ENCODE measurements around the gene CELSR3. TPM values are rescaled to one million over a fixed set of nuclear protein-coding genes. Genes with fewer than 3 reads are reported as not detected.

Gene CELSR3
- polyA plus RNA-seq, 4 donors: 0.67 to 1.3 (median 1.2) TPM

- no peak for DNase-seq (ENCODE audit: low read depth in 4 of 4, low spot score in 3 of 4)
Measured at GRCh38 chr3:48588230-48588629, 74.5 kb downstream of the CELSR3 start.

GRCh38 chr3:48587686-48588085, 75.0 kb downstream of the CELSR3 start:
- DNase-seq (ENCODE audit: low read depth in 4 of 4, low spot score in 3 of 4): no peak

Other genes with a start within 250 kb of the CELSR3 start
- gene PLXNB1, start 232.8 kb downstream of the CELSR3 start, polyA plus RNA-seq (ENCODE audit: insufficient read length in 4 of 4): 100 to 1,000 TPM in 3 of 4 donors, 10 to 100 TPM in 1; 60.5 to 226 (median 169) TPM
- 10 to 100 TPM; 15.5 to 28.3 (median 24.3) TPM for gene CCDC51, start 222.8 kb downstream of the CELSR3 start, polyA plus RNA-seq (ENCODE audit: insufficient read length in 4 of 4)
- 100 to 1,000 TPM; 228 to 350 (median 273) TPM for gene TMA7, start 222.6 kb downstream of the CELSR3 start, polyA plus RNA-seq (ENCODE audit: insufficient read length in 4 of 4)
- gene ATRIP, start 216.1 kb downstream of the CELSR3 start, polyA plus RNA-seq (ENCODE audit: insufficient read length in 4 of 4): 10 to 100 TPM; 13.1 to 16.4 (median 13.5) TPM
- gene SHISA5, start 158.7 kb downstream of the CELSR3 start, polyA plus RNA-seq (ENCODE audit: insufficient read length in 4 of 4): 100 to 1,000 TPM; 106 to 114 (median 109) TPM
- gene PFKFB4, start 106.1 kb downstream of the CELSR3 start, polyA plus RNA-seq (ENCODE audit: insufficient read length in 4 of 4): 1 to 10 TPM; 2.9 to 6.5 (median 5.5) TPM
- under 1 TPM; 0.22 to 0.64 (median 0.52) TPM for gene UCN2, start 99.1 kb downstream of the CELSR3 start, polyA plus RNA-seq (ENCODE audit: insufficient read length in 4 of 4)
- 10 to 100 TPM; 13.3 to 28.7 (median 14.2) TPM for gene COL7A1, start 67.6 kb downstream of the CELSR3 start, polyA plus RNA-seq (ENCODE audit: insufficient read length in 4 of 4)
- gene UQCRC1, start 53.2 kb downstream of the CELSR3 start, polyA plus RNA-seq (ENCODE audit: insufficient read length in 4 of 4): 100 to 1,000 TPM; 124 to 300 (median 248) TPM
- not detected for gene TMEM89, start 41.1 kb downstream of the CELSR3 start, polyA plus RNA-seq (ENCODE audit: insufficient read length in 4 of 4)
- gene SLC26A6, start 27.4 kb downstream of the CELSR3 start, polyA plus RNA-seq (ENCODE audit: insufficient read length in 4 of 4): 10 to 100 TPM; 10.7 to 33.1 (median 23.9) TPM
- 10 to 100 TPM; 12.0 to 23.1 (median 17.5) TPM for gene NCKIPSD, start 23.0 kb upstream of the CELSR3 start, polyA plus RNA-seq (ENCODE audit: insufficient read length in 4 of 4)
- 100 to 1,000 TPM; 159 to 304 (median 204) TPM for gene IP6K2, start 54.3 kb upstream of the CELSR3 start, polyA plus RNA-seq (ENCODE audit: insufficient read length in 4 of 4)
- gene PRKAR2A, start 185.0 kb upstream of the CELSR3 start, polyA plus RNA-seq (ENCODE audit: insufficient read length in 4 of 4): 10 to 100 TPM; 31.6 to 50.0 (median 40.4) TPM
- 10 to 100 TPM in 3 of 4 donors, 1 to 10 TPM in 1; 7.1 to 19.1 (median 17.2) TPM for gene SLC25A20, start 236.0 kb upstream of the CELSR3 start, polyA plus RNA-seq (ENCODE audit: insufficient read length in 4 of 4)

Data from left renal pelvis (tissue), 4 donors.